Measurements from ENCODE around the gene FLRT1. TPM values are rescaled to one million over a fixed set of nuclear protein-coding genes. Genes with fewer than 3 reads are reported as not detected.

FLRT1 gene
- total and polyA plus RNA-seq, 5 donors from 2014 or later: 0.21 TPM; not detected in 4

DNA sequence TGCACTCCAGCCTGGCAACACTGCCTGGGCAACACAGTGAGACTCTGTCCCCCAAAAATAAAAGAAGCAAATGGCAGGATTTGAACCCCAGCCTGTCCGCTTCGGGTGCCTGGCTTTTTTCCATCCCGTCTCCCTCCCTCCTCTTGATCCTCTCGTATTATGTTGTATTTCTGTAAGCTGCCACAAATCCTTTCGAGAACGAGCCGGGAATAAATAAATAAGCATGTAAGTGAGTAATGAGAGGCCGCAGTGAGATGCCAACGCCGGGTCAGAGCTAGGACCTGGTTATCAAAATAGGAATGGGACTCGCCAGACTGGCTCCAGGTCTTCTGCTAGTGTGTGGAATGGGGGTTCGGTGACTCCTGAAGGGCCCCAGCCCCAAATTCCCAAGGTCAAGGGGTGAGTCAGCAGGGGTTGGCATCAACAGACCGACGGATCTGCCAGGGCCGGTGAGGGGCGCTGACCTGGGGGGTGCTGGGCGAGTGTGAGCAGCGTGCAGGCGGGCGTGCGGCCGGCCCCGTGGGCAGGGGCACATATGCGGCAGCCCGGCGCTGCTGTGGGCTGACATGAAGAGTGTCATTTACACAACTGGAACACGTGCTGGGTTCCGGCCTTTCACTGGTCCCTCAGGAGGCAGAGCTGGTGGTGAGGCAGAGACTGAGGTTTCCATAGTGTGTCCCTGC is 47.8 kb downstream of the FLRT1 start:
- Mint-ChIP-seq H3K4me1 (no peaks in the 10 kb centered on the region), H3K36me3 (no peaks in the 10 kb centered on the region), H3K4me3 (no peak overlapping the region), H3K27me3 (peaks cover 4% of the 10 kb centered on the region), H3K9me3 (no peaks in the 10 kb centered on the region), H3K27ac (peak overlapping the region in 1 of 3 donors; percentile 38)
- no peaks in the 10 kb centered on the region for H3K4me1 ChIP-seq (ENCODE audit: control insufficient read depth, insufficient read depth, low read length, poor library complexity, severe bottlenecking)
- no peaks in the 10 kb centered on the region for H3K9me3 ChIP-seq (ENCODE audit: control insufficient read depth in 2 of 2, low read length in 2 of 2)
- H3K27me3 ChIP-seq (ENCODE audit: control insufficient read depth, insufficient read depth, low read length): no peaks in the 10 kb centered on the region
- H3K27ac ChIP-seq (ENCODE audit: insufficient read depth, low read length, poor library complexity, severe bottlenecking): no peak overlapping the region
- ATAC-seq (ENCODE audit: low read depth in 2 of 2) (no peak), DNase-seq (no peak)
- no peaks in the 10 kb centered on the region for H3K36me3 ChIP-seq (ENCODE audit: control insufficient read depth, insufficient read depth, low read length)
- no peak overlapping the region for H3K4me3 ChIP-seq (ENCODE audit: low read depth, low read length)

DNA sequence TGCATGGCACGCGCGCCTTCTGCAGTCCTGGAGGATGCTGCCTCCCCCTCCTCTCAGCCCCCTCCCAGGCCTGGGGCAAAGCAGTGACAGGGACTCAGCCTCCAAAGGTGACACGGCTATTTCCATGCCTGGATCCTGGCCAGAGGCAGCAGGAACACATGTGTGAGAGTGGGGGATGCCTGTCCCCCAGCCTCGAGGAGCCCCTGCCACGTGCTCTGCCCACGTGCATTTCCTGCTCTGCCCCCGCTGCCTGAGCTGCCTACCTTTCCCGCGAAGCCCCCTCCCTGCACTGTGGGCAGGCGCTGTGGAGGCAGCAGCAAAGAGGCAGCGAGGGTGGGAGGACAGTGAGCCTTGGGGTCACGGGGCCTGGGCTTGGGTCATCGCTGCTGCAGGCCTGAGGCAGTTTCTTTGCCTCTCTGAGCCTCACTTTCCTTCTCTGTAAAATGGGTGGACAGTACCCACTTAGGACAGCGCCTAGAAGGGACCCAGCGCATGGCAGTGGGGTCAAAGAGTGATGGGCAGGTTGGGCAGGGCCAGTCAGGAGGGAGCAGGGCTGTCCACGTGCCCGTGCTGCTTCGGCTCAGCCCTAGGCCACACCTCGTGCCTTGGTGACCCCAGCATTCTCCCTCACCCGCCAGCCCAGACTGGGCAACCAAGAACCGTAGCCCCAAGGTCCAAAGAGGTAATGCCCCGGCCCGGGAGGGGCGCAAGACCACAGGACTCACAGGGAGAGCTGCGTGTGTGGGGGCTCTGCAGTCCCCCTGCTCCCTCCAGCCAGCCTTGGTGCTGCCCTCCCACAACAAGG is 48.6 kb downstream of the FLRT1 start:
- Mint-ChIP-seq H3K4me3 (no peak overlapping the region), H3K27ac (no peak overlapping the region), H3K36me3 (no peaks in the 10 kb centered on the region), H3K4me1 (no peaks in the 10 kb centered on the region), H3K27me3 (peaks cover 4% of the 10 kb centered on the region), H3K9me3 (no peaks in the 10 kb centered on the region)
- Histone ChIP-seq H3K27me3 (ENCODE audit: control insufficient read depth, insufficient read depth, low read length) (no peaks in the 10 kb centered on the region), H3K27ac (ENCODE audit: insufficient read depth, low read length, poor library complexity, severe bottlenecking) (no peak overlapping the region), H3K4me3 (ENCODE audit: low read depth, low read length) (no peak overlapping the region), H3K4me1 (ENCODE audit: control insufficient read depth, insufficient read depth, low read length, poor library complexity, severe bottlenecking) (no peaks in the 10 kb centered on the region), H3K36me3 (ENCODE audit: control insufficient read depth, insufficient read depth, low read length) (no peaks in the 10 kb centered on the region), H3K9me3 (ENCODE audit: control insufficient read depth in 2 of 2, low read length in 2 of 2) (no peaks in the 10 kb centered on the region)
- DNase-seq (no peak), ATAC-seq (ENCODE audit: low read depth in 2 of 2) (no peak)

DNA sequence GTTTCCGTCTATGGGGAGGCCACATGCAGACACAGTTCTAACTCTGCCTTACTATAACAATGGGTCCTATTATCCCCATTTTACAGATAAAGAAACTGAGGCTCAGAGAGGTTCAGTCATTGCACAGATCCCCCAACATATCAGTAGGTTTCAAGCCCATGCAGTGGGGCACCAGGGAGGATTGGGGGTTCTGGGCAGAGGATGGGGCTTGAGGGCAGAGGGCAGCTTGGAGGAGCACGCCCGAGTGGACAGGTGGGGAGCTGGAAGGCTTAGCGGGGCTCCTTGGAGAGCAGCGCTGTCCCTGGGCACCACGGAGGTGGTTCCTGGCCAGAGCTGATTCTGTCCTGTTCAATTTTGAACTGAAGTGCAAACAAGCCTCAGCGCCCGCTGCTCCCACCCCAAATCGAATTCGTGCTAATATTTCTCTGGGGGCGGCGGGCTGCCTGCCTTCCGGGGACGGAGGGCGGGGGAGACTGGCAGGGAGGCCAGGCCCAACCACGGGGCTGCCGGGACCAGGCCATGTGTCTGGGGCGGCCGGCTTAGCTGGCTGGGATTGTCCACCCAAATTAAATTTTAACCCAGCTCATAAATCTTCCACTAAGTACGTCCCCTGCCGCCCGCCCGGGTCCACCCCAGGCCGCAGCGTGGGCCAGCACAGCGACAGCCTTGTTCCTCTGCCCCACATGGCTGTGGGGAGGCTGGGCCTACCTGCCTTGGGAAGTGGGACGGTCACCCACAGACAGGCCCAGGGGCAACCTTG is 49.4 kb downstream of the FLRT1 start:
- no peak overlapping the region for H3K27ac Mint-ChIP-seq
- H3K4me1 Mint-ChIP-seq: no peaks in the 10 kb centered on the region
- ATAC-seq (ENCODE audit: low read depth in 2 of 2): no peak
- H3K9me3 Mint-ChIP-seq: no peaks in the 10 kb centered on the region
- H3K27ac ChIP-seq (ENCODE audit: insufficient read depth, low read length, poor library complexity, severe bottlenecking): no peak overlapping the region
- no peaks in the 10 kb centered on the region for H3K27me3 ChIP-seq (ENCODE audit: control insufficient read depth, insufficient read depth, low read length)
- peaks cover 4% of the 10 kb centered on the region for H3K27me3 Mint-ChIP-seq
- H3K9me3 ChIP-seq (ENCODE audit: control insufficient read depth in 2 of 2, low read length in 2 of 2): no peaks in the 10 kb centered on the region
- H3K4me3 Mint-ChIP-seq: no peak overlapping the region
- H3K4me3 ChIP-seq (ENCODE audit: low read depth, low read length): no peak overlapping the region
- H3K4me1 ChIP-seq (ENCODE audit: control insufficient read depth, insufficient read depth, low read length, poor library complexity, severe bottlenecking): no peaks in the 10 kb centered on the region
- no peak for DNase-seq
- H3K36me3 ChIP-seq (ENCODE audit: control insufficient read depth, insufficient read depth, low read length): no peaks in the 10 kb centered on the region
- no peaks in the 10 kb centered on the region for H3K36me3 Mint-ChIP-seq

Other genes starting within 250 kb of the FLRT1 start
- gene SPINDOC, start 222.5 kb upstream of the FLRT1 start, total RNA-seq: 11.1 TPM
- gene SPINDOC, start 222.5 kb upstream of the FLRT1 start, polyA plus RNA-seq: under 1 TPM; 0.41 to 1.00 (median 0.58) TPM
- gene MARK2, start 196.8 kb upstream of the FLRT1 start, total RNA-seq: 66.6 TPM
- 10 to 100 TPM; 29.3 to 39.9 (median 36.4) TPM for gene MARK2, start 196.8 kb upstream of the FLRT1 start, polyA plus RNA-seq
- not detected for gene RCOR2, start 118.8 kb upstream of the FLRT1 start, total RNA-seq
- not detected for gene RCOR2, start 118.8 kb upstream of the FLRT1 start, polyA plus RNA-seq
- gene NAA40, start 96.9 kb upstream of the FLRT1 start, total RNA-seq: 18.7 TPM
- 1 to 10 TPM; 7.4 to 7.6 (median 7.5) TPM for gene NAA40, start 96.9 kb upstream of the FLRT1 start, polyA plus RNA-seq
- 124 TPM for gene COX8A, start 61.3 kb upstream of the FLRT1 start, total RNA-seq
- gene COX8A, start 61.3 kb upstream of the FLRT1 start, polyA plus RNA-seq: 100 to 1,000 TPM; 426 to 582 (median 526) TPM
- 78.6 TPM for gene OTUB1, start 49.5 kb upstream of the FLRT1 start, total RNA-seq
- gene OTUB1, start 49.5 kb upstream of the FLRT1 start, polyA plus RNA-seq: 100 to 1,000 TPM; 156 to 216 (median 166) TPM
- 5.6 TPM for gene MACROD1, start 130.2 kb downstream of the FLRT1 start, total RNA-seq
- 10 to 100 TPM in 1 of 4 donors, 1 to 10 TPM in 3; 5.3 to 12.7 (median 7.0) TPM for gene MACROD1, start 130.2 kb downstream of the FLRT1 start, polyA plus RNA-seq
- 57.8 TPM for gene STIP1, start 150.2 kb downstream of the FLRT1 start, total RNA-seq
- 10 to 100 TPM; 62.8 to 72.3 (median 64.8) TPM for gene STIP1, start 150.2 kb downstream of the FLRT1 start, polyA plus RNA-seq
- 156 TPM for gene FERMT3, start 170.8 kb downstream of the FLRT1 start, total RNA-seq
- 100 to 1,000 TPM; 151 to 183 (median 175) TPM for gene FERMT3, start 170.8 kb downstream of the FLRT1 start, polyA plus RNA-seq
- 14.6 TPM for gene TRPT1, start 190.3 kb downstream of the FLRT1 start, total RNA-seq
- gene TRPT1, start 190.3 kb downstream of the FLRT1 start, polyA plus RNA-seq: 10 to 100 TPM; 33.2 to 37.0 (median 35.3) TPM
- gene NUDT22, start 190.3 kb downstream of the FLRT1 start, total RNA-seq: 43.1 TPM
- gene NUDT22, start 190.3 kb downstream of the FLRT1 start, polyA plus RNA-seq: 10 to 100 TPM; 35.8 to 46.9 (median 40.7) TPM
- gene DNAJC4, start 194.6 kb downstream of the FLRT1 start, total RNA-seq: 41.9 TPM
- 10 to 100 TPM; 18.1 to 22.8 (median 20.4) TPM for gene DNAJC4, start 194.6 kb downstream of the FLRT1 start, polyA plus RNA-seq
- gene VEGFB, start 198.7 kb downstream of the FLRT1 start, total RNA-seq: 19.6 TPM
- 1 to 10 TPM; 6.5 to 8.6 (median 8.0) TPM for gene VEGFB, start 198.7 kb downstream of the FLRT1 start, polyA plus RNA-seq
- 21.1 TPM for gene FKBP2, start 205.2 kb downstream of the FLRT1 start, total RNA-seq
- gene FKBP2, start 205.2 kb downstream of the FLRT1 start, polyA plus RNA-seq: 10 to 100 TPM; 36.8 to 47.8 (median 43.2) TPM
- 22.4 TPM for gene PPP1R14B, start 211.0 kb downstream of the FLRT1 start, total RNA-seq
- 10 to 100 TPM; 23.0 to 37.6 (median 29.4) TPM for gene PPP1R14B, start 211.0 kb downstream of the FLRT1 start, polyA plus RNA-seq
- gene PLCB3, start 215.6 kb downstream of the FLRT1 start, total RNA-seq: 3.6 TPM
- under 1 TPM; 0.10 to 0.40 (median 0.25) TPM for gene PLCB3, start 215.6 kb downstream of the FLRT1 start, polyA plus RNA-seq
- 25.7 TPM for gene BAD, start 248.7 kb downstream of the FLRT1 start, total RNA-seq
- gene BAD, start 248.7 kb downstream of the FLRT1 start, polyA plus RNA-seq: 10 to 100 TPM; 39.9 to 50.4 (median 46.3) TPM
- 26.0 TPM for gene GPR137, start 249.9 kb downstream of the FLRT1 start, total RNA-seq
- 1 to 10 TPM; 4.1 to 8.1 (median 5.8) TPM for gene GPR137, start 249.9 kb downstream of the FLRT1 start, polyA plus RNA-seq

All from CD4-positive, CD25-positive, alpha-beta regulatory T cell (primary cell).